Trophoblast cell (in vitro differentiated cells and primary cell): ENCODE measurements around the gene ARSI.

Experiments
- DNase-seq, 2 donors: peaks; one replicate each; pipeline ENCODE4 v3.0.0-alpha.2; 2016
- H2AFZ ChIP-seq: 2 replicates; pipeline ENCODE4 v1.6.1; 2013; ENCODE audit warnings: low read length, moderate library complexity, mild to moderate bottlenecking; ENCODE audit not compliant: insufficient read depth, poor library complexity
- H2AK5ac ChIP-seq: 2 replicates; pipeline ENCODE4 v1.6.1; 2013; ENCODE audit warnings: mild to moderate bottlenecking, low read length
- H2BK120ac ChIP-seq: 2 replicates; pipeline ENCODE4 v1.6.1; 2013; ENCODE audit warnings: low read length, mild to moderate bottlenecking, moderate library complexity; ENCODE audit not compliant: insufficient read depth, poor library complexity
- H2BK12ac ChIP-seq: 2 replicates; pipeline ENCODE4 v1.6.1; 2013; ENCODE audit warnings: mild to moderate bottlenecking, low read length, moderate library complexity
- H2BK5ac ChIP-seq: 2 replicates; pipeline ENCODE4 v1.6.1; 2013; ENCODE audit warnings: low read length, low read depth, moderate library complexity, mild to moderate bottlenecking; ENCODE audit not compliant: poor library complexity
- H3K14ac ChIP-seq: 2 replicates; pipeline ENCODE4 v1.6.1; 2013; ENCODE audit warnings: mild to moderate bottlenecking, low read length
- H3K18ac ChIP-seq: 2 replicates; pipeline ENCODE4 v1.6.1; 2013; ENCODE audit warnings: mild to moderate bottlenecking, low read length
- H3K23ac ChIP-seq: 2 replicates; pipeline ENCODE4 v1.6.1; 2013; ENCODE audit warnings: low read length
- H3K27ac ChIP-seq: 2 replicates; pipeline ENCODE4 v1.5.1; 2013; ENCODE audit warnings: low read depth, mild to moderate bottlenecking, inconsistent platforms, low read length, moderate library complexity
- H3K27me3 ChIP-seq: 2 replicates; pipeline ENCODE4 v1.6.1; 2013; ENCODE audit warnings: inconsistent platforms, mild to moderate bottlenecking, low read length, moderate library complexity; ENCODE audit not compliant: insufficient read depth
- H3K36me3 ChIP-seq, 2 experiments: 1 replicate in 1 of 2; 2 replicates in 1 of 2; pipeline ENCODE4 v1.6.1; 2013; ENCODE audit warnings: low read length in 2 of 2, mild to moderate bottlenecking in 2 of 2, moderate library complexity in 1 of 2; ENCODE audit not compliant: insufficient read depth in 2 of 2, control insufficient read depth in 1 of 2
- H3K4ac ChIP-seq: 2 replicates; pipeline ENCODE4 v1.6.1; 2013; ENCODE audit warnings: low read depth, mild to moderate bottlenecking, low read length, moderate library complexity
- H3K4me1 ChIP-seq, 2 experiments: 1 replicate in 1 of 2; 2 replicates in 1 of 2; pipeline ENCODE4 v1.6.1; 2013; ENCODE audit warnings: low read length in 2 of 2, mild to moderate bottlenecking in 2 of 2, moderate library complexity in 1 of 2; ENCODE audit not compliant: insufficient read depth in 2 of 2, control insufficient read depth in 1 of 2
- H3K4me2 ChIP-seq: 2 replicates; pipeline ENCODE4 v1.6.1; 2013; ENCODE audit warnings: inconsistent platforms, mild to moderate bottlenecking, low read length, moderate library complexity
- H3K4me3 ChIP-seq: 2 replicates; pipeline ENCODE4 v1.5.1; 2013; ENCODE audit warnings: mild to moderate bottlenecking, low read depth, low read length, inconsistent platforms
- H3K79me1 ChIP-seq: one replicate; pipeline ENCODE4 v1.6.1; 2013; ENCODE audit warnings: low read length
- H3K79me2 ChIP-seq: 2 replicates; pipeline ENCODE4 v1.6.1; 2013; ENCODE audit warnings: low read length, mild to moderate bottlenecking; ENCODE audit not compliant: control insufficient read depth, insufficient read depth, poor library complexity
- H3K9ac ChIP-seq: 2 replicates; pipeline ENCODE4 v1.6.1; 2013; ENCODE audit warnings: mild to moderate bottlenecking, low read length
- H3K9me3 ChIP-seq: 2 replicates; pipeline ENCODE4 v1.6.1; 2013; ENCODE audit warnings: low read depth, mild to moderate bottlenecking, control low read depth, inconsistent platforms, low read length; ENCODE audit not compliant: insufficient read depth
- H4K12ac ChIP-seq: 2 replicates; pipeline ENCODE4 v1.6.1; 2013; ENCODE audit warnings: low read depth, mild to moderate bottlenecking, low read length, moderate library complexity
- H4K8ac ChIP-seq: 2 replicates; pipeline ENCODE4 v1.6.1; 2013; ENCODE audit warnings: low read depth, mild to moderate bottlenecking, low read length, moderate library complexity
- H4K91ac ChIP-seq: one replicate; pipeline ENCODE4 v1.6.1; 2013; ENCODE audit warnings: low read depth, mild to moderate bottlenecking, low read length, moderate library complexity
- WGBS: extraction: QIAGEN DNeasy Blood & Tissue Kit; methylation state at CpG from one replicate; pipeline ENCODE4 v1.1.7; 2013; ENCODE audit warnings: missing lambda C conversion rate; ENCODE audit not compliant: insufficient read length, insufficient coverage; ENCODE audit errors: extremely low coverage; 5-methylcytosine and 5-hydroxymethylcytosine counted together

Gene ARSI

GRCh38 chr5:150333400-150333799 lies 30.7 kb upstream of the ARSI start:
- no peak overlapping the region for H3K4me2 ChIP-seq
- no peak overlapping the region for H4K91ac ChIP-seq
- no peak overlapping the region for H2BK120ac ChIP-seq
- no peak overlapping the region for H3K27ac ChIP-seq
- no peak overlapping the region for H2BK5ac ChIP-seq
- H4K8ac ChIP-seq = no peak overlapping the region
- no CpG with 5 or more reads among the region's 5 CpGs for WGBS
- no peaks in the 10 kb centered on the region for H3K27me3 ChIP-seq
- DNase-seq = no peak
- no peaks in the 10 kb centered on the region for H3K79me2 ChIP-seq
- H2AK5ac ChIP-seq = no peak overlapping the region
- no peak overlapping the region for H3K4ac ChIP-seq
- no peak overlapping the region for H3K14ac ChIP-seq
- H4K12ac ChIP-seq = no peak overlapping the region
- H2BK12ac ChIP-seq = no peak overlapping the region
- no peak overlapping the region for H3K9ac ChIP-seq
- H3K36me3 ChIP-seq = no peaks in the 10 kb centered on the region
- H2AFZ ChIP-seq = no peak overlapping the region
- no peaks in the 10 kb centered on the region for H3K9me3 ChIP-seq
- H3K79me1 ChIP-seq = no peaks in the 10 kb centered on the region
- no peaks in the 10 kb centered on the region for H3K4me1 ChIP-seq
- H3K18ac ChIP-seq = no peak overlapping the region
- no peak overlapping the region for H3K4me3 ChIP-seq
- H3K23ac ChIP-seq = no peak overlapping the region

- H2AK5ac ChIP-seq = no peak overlapping the region
- H3K4me3 ChIP-seq = no peak overlapping the region
- no peak overlapping the region for H2BK5ac ChIP-seq
- no peaks in the 10 kb centered on the region for H3K27me3 ChIP-seq
- no peak overlapping the region for H2BK120ac ChIP-seq
- no peaks in the 10 kb centered on the region for H3K79me1 ChIP-seq
- H3K27ac ChIP-seq = no peak overlapping the region
- no CpG with 5 or more reads among the region's 17 CpGs for WGBS
- H4K8ac ChIP-seq = no peak overlapping the region
- no peaks in the 10 kb centered on the region for H3K36me3 ChIP-seq
- H3K9ac ChIP-seq = no peak overlapping the region
- DNase-seq = no peak
- H3K14ac ChIP-seq = no peak overlapping the region
- no peak overlapping the region for H4K12ac ChIP-seq
- H2AFZ ChIP-seq = no peak overlapping the region
- no peaks in the 10 kb centered on the region for H3K9me3 ChIP-seq
- no peak overlapping the region for H3K23ac ChIP-seq
- no peak overlapping the region for H3K18ac ChIP-seq
- no peaks in the 10 kb centered on the region for H3K4me1 ChIP-seq
- no peak overlapping the region for H3K4ac ChIP-seq
- no peak overlapping the region for H2BK12ac ChIP-seq
- H3K79me2 ChIP-seq = no peaks in the 10 kb centered on the region
- H3K4me2 ChIP-seq = no peak overlapping the region
- no peak overlapping the region for H4K91ac ChIP-seq
Observed at GRCh38 chr5:150329881-150330876, 27.5 kb upstream of the ARSI start.

- H2BK120ac ChIP-seq = no peak overlapping the region
- H3K36me3 ChIP-seq = no peaks in the 10 kb centered on the region
- H2BK12ac ChIP-seq = no peak overlapping the region
- no peaks in the 10 kb centered on the region for H3K27me3 ChIP-seq
- no CpG with 5 or more reads among the region's 2 CpGs for WGBS
- H3K14ac ChIP-seq = no peak overlapping the region
- H3K4me2 ChIP-seq = no peak overlapping the region
- no peaks in the 10 kb centered on the region for H3K79me2 ChIP-seq
- no peak for DNase-seq
- no peaks in the 10 kb centered on the region for H3K79me1 ChIP-seq
- H3K27ac ChIP-seq = no peak overlapping the region
- no peak overlapping the region for H4K12ac ChIP-seq
- no peak overlapping the region for H4K91ac ChIP-seq
- no peak overlapping the region for H3K4ac ChIP-seq
- H3K9me3 ChIP-seq = no peaks in the 10 kb centered on the region
- H3K23ac ChIP-seq = no peak overlapping the region
- no peak overlapping the region for H3K9ac ChIP-seq
- H4K8ac ChIP-seq = no peak overlapping the region
- H2AFZ ChIP-seq = no peak overlapping the region
- H2AK5ac ChIP-seq = no peak overlapping the region
- no peak overlapping the region for H3K18ac ChIP-seq
- H3K4me1 ChIP-seq = no peaks in the 10 kb centered on the region
- H2BK5ac ChIP-seq = no peak overlapping the region
- H3K4me3 ChIP-seq = no peak overlapping the region
Observed at GRCh38 chr5:150329038-150329437, 26.3 kb upstream of the ARSI start.

DNA sequence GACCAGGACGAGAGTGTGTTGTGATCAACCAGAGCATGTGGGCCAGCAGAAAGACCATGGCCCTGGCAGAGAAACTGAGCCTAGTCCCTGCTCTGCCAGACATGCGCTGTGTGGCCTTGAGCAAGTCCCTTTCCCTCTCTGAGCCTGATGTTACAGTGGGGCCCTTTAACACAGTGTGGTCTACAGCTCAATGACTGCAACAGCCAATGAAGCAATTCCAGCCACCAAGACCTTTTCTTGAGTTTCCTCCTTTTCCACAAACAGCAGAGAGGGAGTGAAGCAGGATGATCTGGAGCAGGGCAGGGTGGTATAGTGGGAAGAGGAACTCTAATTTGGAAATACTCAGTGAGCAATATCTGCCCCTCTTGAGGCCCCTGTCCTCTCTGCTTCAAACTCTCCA lies 25.8 kb upstream of the ARSI start:
- H4K8ac ChIP-seq = no peak overlapping the region
- no peak overlapping the region for H3K14ac ChIP-seq
- peaks cover 0 to 2% of the 10 kb centered on the region in 2 experiments for H3K4me1 ChIP-seq
- no peak overlapping the region for H3K4me2 ChIP-seq
- H2BK120ac ChIP-seq = no peak overlapping the region
- no peak overlapping the region for H2BK5ac ChIP-seq
- no peak overlapping the region for H3K18ac ChIP-seq
- WGBS = no CpG with 5 or more reads among the region's 2 CpGs
- H3K27ac ChIP-seq = no peak overlapping the region
- no peak overlapping the region for H2BK12ac ChIP-seq
- H3K36me3 ChIP-seq = no peaks in the 10 kb centered on the region
- no peak overlapping the region for H3K4ac ChIP-seq
- H2AK5ac ChIP-seq = no peak overlapping the region
- H4K12ac ChIP-seq = no peak overlapping the region
- no peak overlapping the region for H4K91ac ChIP-seq
- no peaks in the 10 kb centered on the region for H3K27me3 ChIP-seq
- H3K9me3 ChIP-seq = no peaks in the 10 kb centered on the region
- H3K4me3 ChIP-seq = no peak overlapping the region
- no peaks in the 10 kb centered on the region for H3K79me1 ChIP-seq
- H2AFZ ChIP-seq = no peak overlapping the region
- H3K9ac ChIP-seq = no peak overlapping the region
- no peak overlapping the region for H3K23ac ChIP-seq
- H3K79me2 ChIP-seq = no peaks in the 10 kb centered on the region
- DNase-seq = no peak
